Muscle layer of duodenum (tissue), 2 donors: ENCODE measurements around the gene DLG2.

ENCODE experiments used
- H3K27ac ChIP-seq: one replicate; pipeline ENCODE4 v1.7.0; 2013; ENCODE audit warnings: mild to moderate bottlenecking, low read length
- H3K27me3 ChIP-seq: one replicate; pipeline ENCODE4 v1.7.0; 2013; ENCODE audit warnings: low read depth, mild to moderate bottlenecking, control low read depth, low read length
- H3K36me3 ChIP-seq, 2 donors: one replicate each; pipeline ENCODE4 v1.7.0; 2013; ENCODE audit warnings: low read length in 2 of 2, control low read depth in 1 of 2, mild to moderate bottlenecking in 1 of 2; ENCODE audit not compliant: insufficient read depth in 2 of 2, control insufficient read depth in 1 of 2
- H3K4me1 ChIP-seq, 2 donors: one replicate each; pipeline ENCODE4 v1.7.0; 2013; ENCODE audit warnings: low read length in 2 of 2, mild to moderate bottlenecking in 2 of 2, control low read depth in 1 of 2, moderate library complexity in 1 of 2; ENCODE audit not compliant: insufficient read depth in 2 of 2, control insufficient read depth in 1 of 2
- H3K4me3 ChIP-seq, 2 donors: one replicate each; pipeline ENCODE4 v1.7.0; 2013; ENCODE audit warnings: low read length in 2 of 2, low read depth in 1 of 2, mild to moderate bottlenecking in 1 of 2
- H3K9me3 ChIP-seq, 2 donors: one replicate each; pipeline ENCODE4 v1.7.0; 2013; ENCODE audit warnings: low read length in 2 of 2, control low read depth in 1 of 2, mild to moderate bottlenecking in 1 of 2; ENCODE audit not compliant: control insufficient read depth in 1 of 2
- donor health status: healthy.

The DLG2 gene

DNA sequence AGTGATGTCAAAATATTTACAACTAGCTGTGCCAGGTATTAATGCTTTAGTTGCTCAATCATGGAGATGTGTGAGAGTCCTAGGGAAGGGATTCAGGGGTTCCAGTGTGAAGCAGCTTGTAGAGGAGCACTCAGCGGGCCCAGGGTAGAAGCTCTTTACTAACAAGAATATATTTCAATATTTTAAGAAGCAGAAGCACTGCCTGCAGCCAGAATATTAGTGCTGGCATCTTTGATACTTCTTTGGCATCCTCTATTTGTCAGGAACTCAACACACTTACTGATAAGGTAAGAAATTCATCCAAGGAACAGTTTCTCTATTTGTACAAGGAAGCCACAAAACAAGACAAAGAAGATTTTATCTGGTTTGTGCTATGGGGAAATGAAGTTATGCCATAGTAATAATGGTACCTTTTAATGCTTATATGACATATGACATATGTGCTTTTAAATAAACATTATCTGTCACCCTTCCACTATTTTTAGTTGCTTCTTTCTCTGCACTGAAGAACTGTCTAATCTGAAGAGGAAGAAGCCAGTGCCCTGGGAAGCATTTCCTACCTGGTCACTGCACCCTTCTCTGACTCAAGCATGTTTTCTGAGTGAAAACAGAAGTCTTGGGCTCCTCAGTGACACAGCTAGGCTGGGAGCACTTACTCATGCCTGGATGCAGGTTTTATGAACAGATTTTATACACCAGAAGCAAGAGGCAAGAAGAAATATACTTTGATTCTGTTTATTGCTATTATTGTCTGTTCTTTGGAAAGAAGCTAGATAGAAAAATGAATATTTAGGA is 1952.8 kb downstream of the DLG2 start:
- Histone ChIP-seq H3K27ac (no peak overlapping the region), H3K27me3 (no peaks in the 10 kb centered on the region), H3K36me3 (no peaks in the 10 kb centered on the region), H3K4me1 (peaks cover 0 to 7% of the 10 kb centered on the region in 2 donors), H3K9me3 (no peaks in the 10 kb centered on the region), H3K4me3 (no peak overlapping the region)

DNA sequence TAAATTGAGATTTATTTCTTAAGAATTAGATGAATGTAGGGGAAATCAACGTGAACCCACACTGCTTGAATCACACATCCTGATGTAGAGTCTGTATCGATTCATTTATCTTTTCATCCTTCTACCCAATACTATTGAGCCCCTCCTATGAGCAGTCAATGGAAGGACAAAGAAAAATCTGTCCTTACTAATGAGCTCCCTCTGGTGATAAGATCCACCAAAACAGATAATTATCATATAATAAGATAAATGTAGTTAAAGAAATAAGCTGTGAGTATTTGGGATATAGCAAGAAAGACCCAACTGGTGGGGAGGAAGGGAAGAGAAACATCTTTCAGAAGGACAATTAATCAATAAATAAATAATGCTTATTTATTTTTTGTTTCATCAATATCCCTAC is 1955.9 kb downstream of the DLG2 start:
- no peak overlapping the region for H3K27ac ChIP-seq
- no peaks in the 10 kb centered on the region for H3K36me3 ChIP-seq
- H3K4me3 ChIP-seq, result no peak overlapping the region
- peaks cover 0 to under 1% of the 10 kb centered on the region in 2 donors for H3K4me1 ChIP-seq
- H3K27me3 ChIP-seq, result no peaks in the 10 kb centered on the region
- H3K9me3 ChIP-seq, result no peaks in the 10 kb centered on the region

DNA sequence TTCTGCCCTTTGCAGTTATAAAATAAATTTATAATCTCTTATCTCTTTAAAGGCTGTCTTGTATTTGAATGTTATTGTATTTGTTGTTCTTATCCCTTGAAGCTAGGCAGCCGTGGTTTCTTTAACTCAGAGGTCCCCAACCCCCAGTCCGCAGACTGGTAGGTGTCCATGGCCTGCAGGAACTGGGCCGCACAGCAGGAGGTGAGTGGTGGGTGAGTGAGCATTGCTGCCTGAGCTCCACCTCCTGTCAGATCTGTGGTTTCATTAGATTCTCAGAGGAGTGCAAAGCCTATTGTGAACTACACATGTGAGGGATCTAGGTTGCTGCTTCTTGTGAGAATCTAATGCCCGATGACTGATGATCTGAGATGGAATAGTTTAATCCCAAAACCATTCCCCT is 1961.0 kb downstream of the DLG2 start:
- H3K4me3 ChIP-seq, result no peak overlapping the region
- H3K4me1 ChIP-seq, result no peaks in the 10 kb centered on the region

DNA sequence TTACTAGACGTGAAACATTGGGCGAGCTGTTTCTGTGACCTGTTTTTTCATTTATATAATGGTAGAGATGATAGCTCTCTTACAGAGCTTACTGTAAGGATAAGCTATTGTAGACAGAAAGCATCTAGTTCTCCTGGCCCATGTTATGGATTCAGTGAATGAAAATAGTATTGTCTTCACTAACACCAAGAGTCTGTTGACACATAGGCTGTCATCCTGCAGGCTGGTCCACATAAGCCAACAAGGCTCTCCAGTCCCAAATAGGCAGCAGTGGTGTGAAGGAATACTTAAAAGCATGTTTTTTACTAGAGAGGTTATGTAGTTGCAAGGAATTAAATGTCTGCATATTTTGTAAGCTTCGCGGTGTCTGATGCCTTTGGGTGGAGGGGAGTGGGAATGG is 1963.2 kb downstream of the DLG2 start:
- no peaks in the 10 kb centered on the region for H3K4me1 ChIP-seq
- no peaks in the 10 kb centered on the region for H3K9me3 ChIP-seq
- H3K36me3 ChIP-seq, result no peaks in the 10 kb centered on the region
- H3K27ac ChIP-seq, result no peak overlapping the region
- no peaks in the 10 kb centered on the region for H3K27me3 ChIP-seq
- H3K4me3 ChIP-seq, result no peak overlapping the region

More for the DNA sequence above, 1961.0 kb downstream of the DLG2 start:
- H3K9me3 ChIP-seq, result no peaks in the 10 kb centered on the region
- H3K27ac ChIP-seq, result no peak overlapping the region
- H3K27me3 ChIP-seq, result no peaks in the 10 kb centered on the region
- H3K36me3 ChIP-seq, result no peaks in the 10 kb centered on the region

DNA sequence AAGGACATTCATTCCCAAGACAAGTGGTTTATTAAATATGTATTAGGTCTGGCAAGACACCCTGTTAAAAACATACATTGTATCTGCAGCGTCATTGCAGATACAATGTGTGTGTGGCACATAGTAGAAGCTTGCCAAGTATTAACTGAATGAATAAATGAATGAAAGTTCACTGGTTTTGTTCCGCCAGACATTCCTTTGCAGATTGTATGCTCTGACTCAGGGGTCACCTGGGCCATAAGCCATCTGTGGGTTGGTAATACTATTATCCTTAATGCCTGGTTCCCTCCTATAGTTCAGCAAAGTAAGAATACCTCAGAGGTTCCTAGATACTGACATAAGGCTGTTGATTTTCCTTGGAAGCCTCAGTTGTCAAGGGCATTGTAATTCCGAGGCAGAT is 1963.7 kb downstream of the DLG2 start:
- H3K4me3 ChIP-seq, result no peak overlapping the region
- H3K4me1 ChIP-seq, result no peaks in the 10 kb centered on the region
- no peaks in the 10 kb centered on the region for H3K9me3 ChIP-seq
- H3K36me3 ChIP-seq, result no peaks in the 10 kb centered on the region
- H3K27ac ChIP-seq, result no peak overlapping the region
- no peaks in the 10 kb centered on the region for H3K27me3 ChIP-seq

DNA sequence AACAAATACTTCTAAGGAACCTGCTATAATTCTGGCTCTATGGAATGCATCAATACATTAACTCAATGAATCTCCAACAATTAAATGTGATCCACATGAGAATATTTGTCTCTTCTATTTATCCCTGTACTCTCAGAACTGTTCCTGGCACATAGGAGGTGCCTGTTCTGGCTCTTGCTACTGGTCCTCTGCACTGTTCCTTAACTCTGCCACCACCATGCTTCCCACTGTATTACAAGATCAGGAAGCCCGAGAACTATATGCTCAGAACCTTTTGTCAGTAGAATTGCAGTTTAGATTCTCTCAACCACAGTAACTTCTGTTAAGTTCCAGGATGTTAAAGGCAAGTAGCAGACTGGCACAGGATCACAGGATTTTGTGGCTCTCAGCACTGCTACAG is 1964.7 kb downstream of the DLG2 start:
- Histone ChIP-seq H3K27me3 (no peaks in the 10 kb centered on the region), H3K4me1 (no peaks in the 10 kb centered on the region), H3K36me3 (no peaks in the 10 kb centered on the region), H3K4me3 (no peak overlapping the region), H3K9me3 (no peaks in the 10 kb centered on the region), H3K27ac (no peak overlapping the region)

DNA sequence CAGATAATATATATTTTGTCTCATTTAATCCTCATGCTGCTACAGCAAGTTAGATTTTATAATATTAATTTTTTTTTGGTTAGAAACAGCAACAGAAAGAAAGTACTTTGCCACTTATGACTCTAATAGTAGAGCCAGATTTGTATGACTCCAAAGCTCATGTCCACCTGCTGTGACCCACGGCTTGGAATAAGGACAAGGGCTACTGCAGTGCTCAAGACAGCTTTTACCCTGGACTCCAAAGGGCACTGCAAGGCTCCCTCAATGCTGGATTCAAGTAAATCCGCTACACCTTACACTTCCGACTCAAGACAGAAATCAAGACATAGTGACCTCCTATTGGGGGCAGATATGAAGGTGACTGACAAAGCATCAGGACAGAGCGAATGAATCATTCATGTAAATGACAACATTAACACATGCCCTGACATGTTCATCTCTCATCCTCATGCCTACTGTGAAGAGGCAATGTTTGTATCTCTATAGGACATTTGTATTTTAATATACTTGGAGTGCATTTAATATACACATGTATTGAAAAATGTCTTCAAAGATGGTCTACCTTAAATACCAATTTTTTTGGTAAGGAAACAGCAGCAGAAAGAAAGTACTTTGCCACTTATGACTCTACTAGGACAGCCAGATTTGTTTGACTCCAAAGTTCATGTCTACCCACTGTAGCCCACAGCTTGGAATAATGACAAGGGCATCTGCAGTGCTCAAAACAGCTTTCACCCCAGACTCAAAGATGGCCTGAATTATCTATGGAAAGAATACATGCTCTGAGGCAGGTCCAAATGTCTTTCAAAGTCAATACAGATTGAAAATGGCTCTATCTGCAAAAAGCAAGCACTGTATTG is 1965.4 kb downstream of the DLG2 start:
- no peaks in the 10 kb centered on the region for H3K36me3 ChIP-seq
- no peak overlapping the region for H3K4me3 ChIP-seq
- H3K9me3 ChIP-seq, result no peaks in the 10 kb centered on the region
- H3K4me1 ChIP-seq, result no peaks in the 10 kb centered on the region
- no peak overlapping the region for H3K27ac ChIP-seq
- H3K27me3 ChIP-seq, result no peaks in the 10 kb centered on the region

DNA sequence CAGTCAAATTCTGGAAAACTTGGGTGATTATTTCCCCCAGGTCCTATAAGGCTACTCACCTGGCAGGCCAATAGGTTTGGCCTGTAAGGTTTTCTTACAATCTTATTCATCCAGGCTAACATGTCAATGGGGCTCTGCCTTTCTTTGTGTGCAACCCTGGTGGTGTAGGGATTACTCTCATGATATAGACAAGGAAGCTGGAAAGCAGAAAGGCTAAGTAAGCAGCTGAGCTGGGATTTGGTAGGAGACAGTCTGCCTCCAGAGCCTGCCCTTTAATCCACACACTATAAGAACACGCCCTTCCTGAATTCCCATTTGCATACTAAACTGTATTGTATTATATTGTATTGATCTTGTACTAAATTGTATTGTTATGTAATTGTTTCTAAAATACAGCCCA is 1967.7 kb downstream of the DLG2 start:
- no peaks in the 10 kb centered on the region for H3K36me3 ChIP-seq
- H3K4me3 ChIP-seq, result no peak overlapping the region
- H3K4me1 ChIP-seq, result no peaks in the 10 kb centered on the region
- no peaks in the 10 kb centered on the region for H3K9me3 ChIP-seq
- H3K27me3 ChIP-seq, result no peaks in the 10 kb centered on the region
- H3K27ac ChIP-seq, result no peak overlapping the region

DNA sequence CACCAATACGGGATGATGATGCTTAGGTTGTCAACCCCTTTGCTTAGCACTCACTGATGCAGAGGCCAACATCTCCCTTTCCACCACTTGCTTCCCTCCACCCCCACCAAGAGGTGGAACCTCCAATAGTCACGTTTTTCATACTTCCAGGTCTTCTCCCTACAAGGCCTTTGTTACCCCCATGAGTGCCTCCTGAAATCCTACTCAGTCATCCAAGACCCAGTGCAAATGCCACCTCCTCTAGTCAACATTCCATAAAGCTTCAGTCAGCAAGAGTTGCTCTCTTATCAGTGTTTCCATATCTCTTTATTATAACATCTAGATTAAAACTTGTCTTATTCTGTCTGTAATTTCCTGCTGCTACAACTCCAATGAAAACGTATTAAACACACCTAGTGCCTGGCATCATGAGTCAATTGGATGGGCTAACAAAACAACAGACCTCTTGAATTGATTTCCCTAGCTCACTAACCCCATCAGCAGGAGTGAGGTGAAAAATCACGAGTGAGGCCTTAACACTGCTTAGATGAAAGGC is 1970.3 kb downstream of the DLG2 start:
- no peak overlapping the region for H3K4me3 ChIP-seq
- H3K9me3 ChIP-seq, result no peaks in the 10 kb centered on the region
- H3K27ac ChIP-seq, result no peak overlapping the region
- H3K36me3 ChIP-seq, result no peaks in the 10 kb centered on the region
- H3K4me1 ChIP-seq, result no peaks in the 10 kb centered on the region
- no peaks in the 10 kb centered on the region for H3K27me3 ChIP-seq

DNA sequence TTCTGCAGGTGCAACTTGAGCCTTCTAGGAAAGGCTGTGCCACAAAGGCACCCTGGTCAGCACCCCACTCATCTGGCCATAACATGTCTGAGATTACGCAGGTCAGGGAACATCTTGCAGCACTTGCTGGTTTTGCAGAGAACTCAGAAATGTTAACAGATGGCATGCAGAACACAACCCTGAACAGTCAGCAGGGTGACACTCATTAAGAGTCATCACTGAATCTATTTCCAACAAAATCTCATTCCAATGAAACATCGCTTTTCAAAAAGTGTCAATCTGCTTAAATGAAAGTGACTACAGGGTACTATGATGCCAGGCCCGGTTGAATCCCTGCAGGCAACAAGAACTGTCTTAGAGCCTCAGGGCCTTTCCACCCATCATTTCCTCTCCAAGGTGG is 1971.2 kb downstream of the DLG2 start:
- H3K4me3 ChIP-seq, result no peak overlapping the region
- H3K9me3 ChIP-seq, result no peaks in the 10 kb centered on the region
- H3K27me3 ChIP-seq, result no peaks in the 10 kb centered on the region
- H3K4me1 ChIP-seq, result no peaks in the 10 kb centered on the region
- H3K27ac ChIP-seq, result no peak overlapping the region
- no peaks in the 10 kb centered on the region for H3K36me3 ChIP-seq

DNA sequence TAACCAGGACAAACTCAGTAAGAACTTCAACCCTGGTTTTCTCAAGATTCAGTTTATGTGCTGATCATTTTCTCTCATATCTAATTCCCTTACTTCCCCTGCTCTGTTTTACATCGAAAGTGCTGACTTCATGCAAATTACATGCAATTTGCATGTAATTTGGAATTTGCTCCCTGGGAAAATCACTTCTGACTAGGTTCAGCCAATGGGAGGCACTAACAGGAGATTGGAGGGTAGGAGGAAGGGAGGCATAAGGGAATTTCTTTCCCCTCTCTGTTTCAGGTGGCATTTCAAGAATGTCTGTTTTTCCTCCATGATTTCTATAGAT is 1977.7 kb downstream of the DLG2 start:
- no peak overlapping the region for H3K4me3 ChIP-seq
- H3K4me1 ChIP-seq, result peaks cover 0 to 3% of the 10 kb centered on the region in 2 donors
- no peak overlapping the region for H3K27ac ChIP-seq
- H3K9me3 ChIP-seq, result no peaks in the 10 kb centered on the region
- H3K27me3 ChIP-seq, result no peaks in the 10 kb centered on the region
- no peaks in the 10 kb centered on the region for H3K36me3 ChIP-seq
